Measurements from ENCODE around the gene TXNDC2. TPM values are rescaled to one million over a fixed set of nuclear protein-coding genes. Genes with fewer than 3 reads are reported as not detected.

The TXNDC2 gene
- total and polyA plus RNA-seq, 2 donors (not counting 1 experiment from before 2014, with no cell fraction given): 0.15 TPM; not detected in 1

GRCh38 chr18:9886005-9886348, 204 bp downstream of the TXNDC2 start:
- Histone ChIP-seq H2AFZ (ENCODE audit: low read length) (no peak overlapping the region), H3K4me2 (ENCODE audit: extremely low read depth, insufficient read depth, low read length) (no peak overlapping the region), H3K79me2 (ENCODE audit: control insufficient read depth, insufficient read depth, low read length) (no peaks in the 10 kb centered on the region), H3K4me3 (replicated peaks in 1 of 4; ENCODE audit: control extremely low read depth in 1 of 4, insufficient read depth in 1 of 4, low read depth in 3 of 4, low read length in 4 of 4) (no peak overlapping the region), H3K27me3 (ENCODE audit: control insufficient read depth, insufficient read depth, low read length) (no peaks in the 10 kb centered on the region), H3K9ac (ENCODE audit: insufficient read depth, low read length) (no peak overlapping the region), H3K9me3 (ENCODE audit: control insufficient read depth, insufficient read depth, low read depth, low read length) (no peaks in the 10 kb centered on the region), H3K4me1 (ENCODE audit: control insufficient read depth, extremely low read depth, insufficient read depth, low read length) (no peaks in the 10 kb centered on the region), H3K27ac (ENCODE audit: insufficient read depth, low read length) (no peak overlapping the region), H4K20me1 (ENCODE audit: control insufficient read depth, extremely low read depth, insufficient read depth, low read length) (no peaks in the 10 kb centered on the region), H3K36me3 (ENCODE audit: control insufficient read depth, insufficient read depth, low read length) (no peaks in the 10 kb centered on the region)
- no peak for TF ChIP-seq EZH2 (IDR thresholded peaks at IDR 0.05; ENCODE audit: low read length, missing control alignments)
- TF ChIP-seq CTCF (conservative IDR thresholded peaks at IDR 0.05 in 1 of 2, IDR thresholded peaks at IDR 0.05 in 1 of 2; ENCODE audit: low read depth in 1 of 2, low read length in 2 of 2): no peak
- DNase-seq (ENCODE audit: low read depth in 2 of 2): no peak

- no peak for DNase-seq (ENCODE audit: low read depth in 2 of 2)
- Histone ChIP-seq H3K79me2 (ENCODE audit: control insufficient read depth, insufficient read depth, low read length) (no peaks in the 10 kb centered on the region), H4K20me1 (ENCODE audit: control insufficient read depth, extremely low read depth, insufficient read depth, low read length) (no peaks in the 10 kb centered on the region), H3K4me2 (ENCODE audit: extremely low read depth, insufficient read depth, low read length) (no peak overlapping the region), H2AFZ (ENCODE audit: low read length) (no peak overlapping the region), H3K4me3 (replicated peaks in 1 of 4; ENCODE audit: control extremely low read depth in 1 of 4, insufficient read depth in 1 of 4, low read depth in 3 of 4, low read length in 4 of 4) (no peak overlapping the region), H3K27me3 (ENCODE audit: control insufficient read depth, insufficient read depth, low read length) (no peaks in the 10 kb centered on the region), H3K9me3 (ENCODE audit: control insufficient read depth, insufficient read depth, low read depth, low read length) (no peaks in the 10 kb centered on the region), H3K27ac (ENCODE audit: insufficient read depth, low read length) (no peak overlapping the region), H3K4me1 (ENCODE audit: control insufficient read depth, extremely low read depth, insufficient read depth, low read length) (no peaks in the 10 kb centered on the region), H3K36me3 (ENCODE audit: control insufficient read depth, insufficient read depth, low read length) (no peaks in the 10 kb centered on the region), H3K9ac (ENCODE audit: insufficient read depth, low read length) (no peak overlapping the region)
- TF ChIP-seq EZH2 (IDR thresholded peaks at IDR 0.05; ENCODE audit: low read length, missing control alignments): no peak
- no peak for TF ChIP-seq CTCF (conservative IDR thresholded peaks at IDR 0.05 in 1 of 2, IDR thresholded peaks at IDR 0.05 in 1 of 2; ENCODE audit: low read depth in 1 of 2, low read length in 2 of 2)
Measured at GRCh38 chr18:9887992-9888391, 2.2 kb downstream of the TXNDC2 start.

GRCh38 chr18:9890196-9890595, 4.4 kb downstream of the TXNDC2 start:
- Histone ChIP-seq H3K27ac (ENCODE audit: insufficient read depth, low read length) (no peak overlapping the region), H3K36me3 (ENCODE audit: control insufficient read depth, insufficient read depth, low read length) (no peaks in the 10 kb centered on the region), H3K27me3 (ENCODE audit: control insufficient read depth, insufficient read depth, low read length) (no peaks in the 10 kb centered on the region), H3K4me3 (replicated peaks in 1 of 4; ENCODE audit: control extremely low read depth in 1 of 4, insufficient read depth in 1 of 4, low read depth in 3 of 4, low read length in 4 of 4) (no peak overlapping the region), H2AFZ (ENCODE audit: low read length) (no peak overlapping the region), H3K4me2 (ENCODE audit: extremely low read depth, insufficient read depth, low read length) (no peak overlapping the region), H3K79me2 (ENCODE audit: control insufficient read depth, insufficient read depth, low read length) (no peaks in the 10 kb centered on the region), H3K9ac (ENCODE audit: insufficient read depth, low read length) (no peak overlapping the region), H3K9me3 (ENCODE audit: control insufficient read depth, insufficient read depth, low read depth, low read length) (no peaks in the 10 kb centered on the region), H3K4me1 (ENCODE audit: control insufficient read depth, extremely low read depth, insufficient read depth, low read length) (no peaks in the 10 kb centered on the region), H4K20me1 (ENCODE audit: control insufficient read depth, extremely low read depth, insufficient read depth, low read length) (no peaks in the 10 kb centered on the region)
- TF ChIP-seq CTCF (conservative IDR thresholded peaks at IDR 0.05 in 1 of 2, IDR thresholded peaks at IDR 0.05 in 1 of 2; ENCODE audit: low read depth in 1 of 2, low read length in 2 of 2) (no peak), EZH2 (IDR thresholded peaks at IDR 0.05; ENCODE audit: low read length, missing control alignments) (no peak)
- no peak for DNase-seq (ENCODE audit: low read depth in 2 of 2)
